ENCODE measurements around the gene TBC1D5. TPM values are rescaled to one million over a fixed set of nuclear protein-coding genes. Genes with fewer than 3 reads are reported as not detected.

The TBC1D5 gene
- total RNA-seq, 1 donor from 2014 or later = 67.1 TPM

GRCh38 chr3:17304969-17305368 is 437.5 kb downstream of the TBC1D5 start:
- TF ChIP-seq, protein P1, sequence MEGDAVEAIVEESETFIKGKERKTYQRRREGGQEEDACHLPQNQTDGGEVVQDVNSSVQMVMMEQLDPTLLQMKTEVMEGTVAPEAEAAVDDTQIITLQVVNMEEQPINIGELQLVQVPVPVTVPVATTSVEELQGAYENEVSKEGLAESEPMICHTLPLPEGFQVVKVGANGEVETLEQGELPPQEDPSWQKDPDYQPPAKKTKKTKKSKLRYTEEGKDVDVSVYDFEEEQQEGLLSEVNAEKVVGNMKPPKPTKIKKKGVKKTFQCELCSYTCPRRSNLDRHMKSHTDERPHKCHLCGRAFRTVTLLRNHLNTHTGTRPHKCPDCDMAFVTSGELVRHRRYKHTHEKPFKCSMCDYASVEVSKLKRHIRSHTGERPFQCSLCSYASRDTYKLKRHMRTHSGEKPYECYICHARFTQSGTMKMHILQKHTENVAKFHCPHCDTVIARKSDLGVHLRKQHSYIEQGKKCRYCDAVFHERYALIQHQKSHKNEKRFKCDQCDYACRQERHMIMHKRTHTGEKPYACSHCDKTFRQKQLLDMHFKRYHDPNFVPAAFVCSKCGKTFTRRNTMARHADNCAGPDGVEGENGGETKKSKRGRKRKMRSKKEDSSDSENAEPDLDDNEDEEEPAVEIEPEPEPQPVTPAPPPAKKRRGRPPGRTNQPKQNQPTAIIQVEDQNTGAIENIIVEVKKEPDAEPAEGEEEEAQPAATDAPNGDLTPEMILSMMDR (IDR thresholded peaks at IDR 0.05; ENCODE audit: insufficient read depth, low read length, severe bottlenecking) = no peak
- Histone ChIP-seq H3K27me3 (ENCODE audit: control insufficient read depth, insufficient read depth, low read length) (no peaks in the 10 kb centered on the region), H3K4me3 (ENCODE audit: low read depth, low read length) (no peak overlapping the region), H3K36me3 (ENCODE audit: control insufficient read depth, insufficient read depth, low read length) (peaks cover 1% of the 10 kb centered on the region)
- no peak for FAIRE-seq
- no peak for DNase-seq (ENCODE audit: low read depth)

GRCh38 chr3:17302774-17303173 is 439.7 kb downstream of the TBC1D5 start:
- DNase-seq (ENCODE audit: low read depth) (no peak), FAIRE-seq (no peak)
- H3K36me3 ChIP-seq (ENCODE audit: control insufficient read depth, insufficient read depth, low read length) = no peaks in the 10 kb centered on the region
- H3K27me3 ChIP-seq (ENCODE audit: control insufficient read depth, insufficient read depth, low read length) = no peaks in the 10 kb centered on the region
- TF ChIP-seq, protein P1 (IDR thresholded peaks at IDR 0.05; ENCODE audit: insufficient read depth, low read length, severe bottlenecking) = no peak
- no peak overlapping the region for H3K4me3 ChIP-seq (ENCODE audit: low read depth, low read length)

DNA sequence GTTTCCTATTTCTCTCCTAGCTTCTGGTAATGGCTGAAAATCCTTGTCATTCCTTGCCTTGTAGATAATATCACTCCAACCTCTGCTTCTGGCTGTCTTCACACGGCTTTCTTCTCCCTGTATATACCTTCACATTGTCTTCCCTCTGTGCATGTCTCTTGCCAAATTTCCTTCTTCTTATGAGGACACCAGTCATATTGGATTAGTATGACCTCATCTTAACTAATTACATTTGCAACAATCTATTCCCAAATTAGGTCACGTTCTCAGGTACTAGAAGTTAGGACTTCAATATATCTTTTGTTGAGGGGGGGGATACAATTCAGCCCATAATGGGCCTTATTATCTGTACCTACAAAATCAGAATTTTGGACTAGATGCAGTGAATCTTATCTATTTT is 440.3 kb downstream of the TBC1D5 start:
- FAIRE-seq = no peak

GRCh38 chr3:17301271-17301670 is 441.2 kb downstream of the TBC1D5 start:
- Histone ChIP-seq H3K36me3 (ENCODE audit: control insufficient read depth, insufficient read depth, low read length) (no peaks in the 10 kb centered on the region), H3K27me3 (ENCODE audit: control insufficient read depth, insufficient read depth, low read length) (no peaks in the 10 kb centered on the region), H3K4me3 (ENCODE audit: low read depth, low read length) (no peak overlapping the region)
- TF ChIP-seq, protein P1 (IDR thresholded peaks at IDR 0.05; ENCODE audit: insufficient read depth, low read length, severe bottlenecking) = no peak
- no peak for FAIRE-seq
- DNase-seq (ENCODE audit: low read depth) = no peak

More for the DNA sequence above, 440.3 kb downstream of the TBC1D5 start:
- Histone ChIP-seq H3K36me3 (ENCODE audit: control insufficient read depth, insufficient read depth, low read length) (no peaks in the 10 kb centered on the region), H3K4me3 (ENCODE audit: low read depth, low read length) (no peak overlapping the region), H3K27me3 (ENCODE audit: control insufficient read depth, insufficient read depth, low read length) (no peaks in the 10 kb centered on the region)
- DNase-seq (ENCODE audit: low read depth) = no peak
- TF ChIP-seq, protein P1 (IDR thresholded peaks at IDR 0.05; ENCODE audit: insufficient read depth, low read length, severe bottlenecking) = no peak

DNA sequence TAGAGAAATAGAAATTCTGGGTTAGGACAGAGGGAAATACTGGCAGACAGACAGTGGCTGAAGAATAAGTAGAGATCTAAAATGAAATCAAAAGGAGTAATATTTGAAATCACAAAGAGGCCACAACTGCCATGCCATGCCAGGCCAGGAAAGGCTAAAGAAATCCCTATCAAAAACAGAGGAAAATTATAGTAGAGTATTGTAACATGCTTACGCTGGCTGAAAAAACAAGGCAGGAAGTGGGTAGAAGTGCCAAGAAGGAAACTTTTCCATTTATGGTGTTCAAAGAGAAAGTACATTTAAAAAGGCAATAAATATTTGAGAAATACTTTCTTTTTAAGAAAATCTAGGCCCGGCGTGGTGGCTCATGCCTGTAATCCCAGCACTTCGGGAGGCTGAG is 442.0 kb downstream of the TBC1D5 start:
- Histone ChIP-seq H3K27me3 (ENCODE audit: control insufficient read depth, insufficient read depth, low read length) (no peaks in the 10 kb centered on the region), H3K36me3 (ENCODE audit: control insufficient read depth, insufficient read depth, low read length) (no peaks in the 10 kb centered on the region), H3K4me3 (ENCODE audit: low read depth, low read length) (no peak overlapping the region)
- DNase-seq (ENCODE audit: low read depth) = no peak
- TF ChIP-seq, protein P1 (IDR thresholded peaks at IDR 0.05; ENCODE audit: insufficient read depth, low read length, severe bottlenecking) = no peak
- no peak for FAIRE-seq

DNA sequence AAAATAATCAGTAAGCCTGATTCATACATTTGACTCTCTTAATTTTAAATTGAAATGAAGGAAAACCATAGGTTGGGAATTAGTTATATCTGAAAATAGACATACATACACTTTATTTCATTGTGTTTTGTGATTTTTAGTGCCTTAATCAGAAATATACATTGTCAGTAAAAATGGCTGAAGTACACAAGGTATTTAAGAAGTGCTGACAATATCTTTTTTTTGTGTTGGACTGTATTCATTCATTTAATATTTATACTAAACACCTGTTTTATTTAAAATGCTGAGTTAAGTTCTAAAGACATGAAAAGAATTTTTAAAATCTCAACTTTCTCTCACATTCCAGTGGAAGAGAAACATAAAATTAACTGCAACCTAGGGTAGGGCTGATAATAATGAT is 444.4 kb downstream of the TBC1D5 start:
- Histone ChIP-seq H3K36me3 (ENCODE audit: control insufficient read depth, insufficient read depth, low read length) (no peaks in the 10 kb centered on the region), H3K27me3 (ENCODE audit: control insufficient read depth, insufficient read depth, low read length) (no peaks in the 10 kb centered on the region), H3K4me3 (ENCODE audit: low read depth, low read length) (no peak overlapping the region)
- no peak for FAIRE-seq
- TF ChIP-seq, protein P1 (IDR thresholded peaks at IDR 0.05; ENCODE audit: insufficient read depth, low read length, severe bottlenecking) = no peak
- DNase-seq (ENCODE audit: low read depth) = no peak

All from bronchial epithelial cell (primary cell).